Stimulated activated CD8-positive, alpha-beta memory T cell treated with anti-CD3 and anti-CD28 coated beads, Interleukin-12 subunit alpha, Interleukin-12 subunit beta, amount 100 ng/mL, for 24 hours (primary cell): ENCODE measurements around the gene ZCCHC7.
"Not testable (repeated sequence)": the region's sequence is repeated elsewhere in the genome, so short reads cannot be mapped to it uniquely, and the experiment has no call there.

Experiments
- DNase-seq: peaks from one replicate; pipeline ENCODE4 v3.0.0-alpha.2; 2020; ENCODE audit errors: extremely low read depth

Gene ZCCHC7

DNA sequence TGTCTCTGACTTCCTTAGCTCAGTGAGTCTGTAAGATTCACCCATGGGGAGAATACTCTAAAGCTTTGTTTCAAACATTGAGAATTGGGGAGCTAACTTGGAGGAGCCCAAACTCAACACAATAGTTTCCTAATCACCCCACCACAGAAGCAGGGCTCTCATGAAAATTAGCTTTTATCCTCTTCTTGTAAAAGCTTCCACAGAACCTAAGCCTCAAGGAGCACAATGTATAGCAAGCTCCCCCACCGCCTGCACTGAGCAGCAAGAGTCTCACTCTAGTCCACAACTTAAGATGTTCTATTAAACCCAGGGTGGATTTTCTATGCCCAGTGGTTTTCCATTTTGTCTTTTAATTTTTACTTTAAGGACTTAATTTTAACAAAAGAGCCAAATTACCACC lies 253.2 kb downstream of the ZCCHC7 start:
- no peak for DNase-seq

DNA sequence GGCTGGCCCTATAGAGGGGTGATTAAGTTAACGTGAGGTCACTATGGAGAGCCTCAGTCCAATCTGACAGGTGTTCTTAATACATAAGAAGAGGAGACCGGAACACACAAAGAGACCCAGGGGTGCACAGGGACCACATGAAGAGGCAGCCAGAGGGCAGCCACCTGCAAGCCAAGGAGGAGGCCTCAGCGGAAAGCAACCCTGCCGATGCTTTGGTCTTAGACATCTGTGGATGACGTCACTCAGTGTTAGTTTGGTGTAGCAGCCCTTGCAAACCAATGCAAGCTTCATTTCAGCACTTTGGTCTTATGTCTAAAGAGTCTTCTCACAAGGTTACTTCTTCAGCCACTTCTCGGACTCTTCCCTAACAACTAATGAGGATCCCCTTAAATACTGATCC lies 254.5 kb downstream of the ZCCHC7 start:
- no peak for DNase-seq

DNA sequence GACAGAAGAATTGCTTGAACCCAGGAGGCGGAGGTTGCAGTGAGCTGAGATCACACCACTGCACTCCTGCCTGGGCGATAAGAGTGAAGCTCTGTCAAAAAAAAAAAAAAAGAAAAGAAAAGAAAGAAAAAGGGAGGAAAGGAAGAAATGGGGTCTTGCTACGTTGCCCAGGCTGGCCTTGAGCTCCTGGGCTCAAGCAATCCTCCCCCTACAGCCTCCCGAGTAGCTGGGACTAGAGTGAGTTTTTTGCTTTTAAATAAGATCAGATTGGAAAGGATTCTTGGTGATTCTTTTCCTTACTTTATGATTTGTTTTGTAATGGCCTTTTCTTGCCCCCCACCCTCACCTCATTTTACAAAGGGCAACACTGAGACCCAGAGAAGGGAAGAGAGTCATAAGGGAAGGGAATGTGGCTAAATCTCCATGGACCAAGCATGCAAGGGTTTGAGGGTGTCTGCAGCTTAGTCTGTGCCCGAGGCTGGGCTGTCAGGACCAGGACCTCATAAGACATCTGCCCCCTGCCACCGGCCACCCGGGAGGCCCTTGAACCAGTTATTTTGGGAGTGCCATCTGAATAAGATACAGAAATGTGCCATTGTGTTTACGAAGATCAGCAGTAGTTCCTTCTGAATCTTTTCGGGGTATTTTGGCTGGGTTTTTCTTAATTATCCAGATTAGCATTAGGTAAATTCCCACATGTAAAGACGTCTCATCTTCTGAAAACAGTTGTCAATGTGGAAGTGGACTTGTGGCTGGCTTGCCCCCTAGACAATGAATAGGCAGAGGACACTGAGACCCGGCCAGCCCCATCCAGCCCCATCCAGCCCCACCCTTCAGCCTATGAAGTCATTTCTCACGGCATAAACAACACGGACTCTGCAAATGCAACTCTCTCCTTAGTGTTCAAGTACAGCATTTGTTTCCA lies 257.6 kb downstream of the ZCCHC7 start:
- DNase-seq = no peak

DNA sequence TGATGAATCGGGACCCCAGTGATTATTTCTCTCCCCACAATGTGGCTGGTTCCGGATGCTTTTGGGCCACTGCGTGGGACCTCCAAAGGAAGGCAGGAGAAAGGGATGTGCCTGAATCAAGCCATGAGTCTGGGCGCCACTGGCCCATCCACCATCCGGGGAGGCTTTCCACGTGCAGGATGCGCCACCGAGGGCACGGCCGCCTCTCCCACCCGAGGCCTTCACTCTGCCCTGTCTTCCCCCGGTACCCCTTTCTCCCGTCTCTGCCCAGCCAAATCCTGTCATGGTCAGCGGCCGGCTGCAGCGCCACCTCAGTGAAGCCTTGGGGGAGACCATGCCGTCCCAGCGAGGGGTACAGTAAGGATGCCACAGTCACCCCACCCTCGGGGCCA lies 258.2 kb downstream of the ZCCHC7 start:
- no peak for DNase-seq

DNA sequence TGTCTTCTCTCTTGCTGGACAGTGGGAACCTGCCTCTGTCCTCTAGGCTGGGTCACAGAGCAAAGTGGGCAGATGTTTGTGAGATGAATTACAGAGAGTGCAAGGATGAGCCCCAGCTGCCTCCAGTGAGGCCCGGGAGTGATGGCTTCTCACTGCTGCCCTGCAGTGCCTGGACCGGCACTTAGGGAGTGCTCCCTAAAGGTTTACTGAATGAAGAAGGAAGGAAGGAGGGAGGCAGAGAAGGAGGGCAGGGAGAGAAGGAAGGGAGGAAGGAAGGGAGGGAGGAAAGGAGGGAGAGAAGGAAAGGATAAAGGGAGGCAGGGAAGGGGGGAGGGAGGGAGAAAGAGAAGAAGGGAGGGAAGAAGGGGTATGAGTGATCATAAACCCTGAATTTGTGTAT lies 259.5 kb downstream of the ZCCHC7 start:
- no peak for DNase-seq

DNA sequence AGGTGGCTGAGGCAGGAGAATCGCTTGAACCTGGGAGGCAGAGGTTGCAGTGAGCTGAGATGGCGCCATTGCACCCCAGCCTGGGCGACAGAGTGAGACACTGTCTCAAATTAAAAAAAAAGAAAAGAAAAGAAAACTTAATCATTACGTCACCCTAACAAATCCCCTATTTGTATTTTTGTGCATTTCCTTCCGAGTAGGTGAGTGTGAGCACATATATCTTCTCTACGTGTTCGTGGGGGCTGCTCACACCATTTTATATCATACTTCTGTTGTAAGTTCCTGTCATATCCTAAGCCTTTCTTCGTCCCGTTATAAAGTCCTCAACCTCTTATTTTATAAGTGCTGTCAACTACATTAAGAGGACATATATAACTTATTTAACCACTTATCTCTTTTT lies 260.2 kb downstream of the ZCCHC7 start:
- DNase-seq = no peak

DNA sequence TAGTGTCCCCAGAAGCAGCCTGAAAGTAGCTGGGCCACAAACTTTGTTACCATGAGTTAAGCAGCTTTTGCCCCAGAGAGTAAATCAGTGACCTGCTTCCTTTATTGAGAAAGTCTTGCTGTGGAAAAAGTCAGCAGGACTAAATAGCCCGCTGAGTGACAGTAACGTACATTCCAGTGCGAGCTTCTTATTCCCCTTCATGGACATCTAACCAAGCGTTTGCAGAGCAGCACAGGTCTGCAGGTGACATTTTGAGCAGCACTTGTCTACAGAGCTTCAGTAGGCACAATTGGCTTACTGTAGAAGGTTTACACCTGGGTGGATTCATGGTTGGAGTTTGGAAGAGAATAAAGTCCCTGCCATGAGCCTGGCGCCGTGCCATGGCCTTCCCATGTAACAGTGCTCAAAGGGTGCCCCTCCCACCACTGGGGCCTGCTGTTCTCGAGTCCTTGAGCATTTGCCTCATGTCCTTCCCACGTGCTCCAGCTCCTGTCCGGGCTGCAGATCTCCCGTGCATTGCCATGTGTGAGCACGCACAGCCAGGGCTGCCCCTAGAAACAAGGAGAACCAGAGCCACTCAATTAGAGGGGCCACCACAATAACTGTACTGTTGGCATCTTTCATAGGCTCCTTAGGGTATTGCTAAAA lies 260.8 kb downstream of the ZCCHC7 start:
- DNase-seq = no peak

DNA sequence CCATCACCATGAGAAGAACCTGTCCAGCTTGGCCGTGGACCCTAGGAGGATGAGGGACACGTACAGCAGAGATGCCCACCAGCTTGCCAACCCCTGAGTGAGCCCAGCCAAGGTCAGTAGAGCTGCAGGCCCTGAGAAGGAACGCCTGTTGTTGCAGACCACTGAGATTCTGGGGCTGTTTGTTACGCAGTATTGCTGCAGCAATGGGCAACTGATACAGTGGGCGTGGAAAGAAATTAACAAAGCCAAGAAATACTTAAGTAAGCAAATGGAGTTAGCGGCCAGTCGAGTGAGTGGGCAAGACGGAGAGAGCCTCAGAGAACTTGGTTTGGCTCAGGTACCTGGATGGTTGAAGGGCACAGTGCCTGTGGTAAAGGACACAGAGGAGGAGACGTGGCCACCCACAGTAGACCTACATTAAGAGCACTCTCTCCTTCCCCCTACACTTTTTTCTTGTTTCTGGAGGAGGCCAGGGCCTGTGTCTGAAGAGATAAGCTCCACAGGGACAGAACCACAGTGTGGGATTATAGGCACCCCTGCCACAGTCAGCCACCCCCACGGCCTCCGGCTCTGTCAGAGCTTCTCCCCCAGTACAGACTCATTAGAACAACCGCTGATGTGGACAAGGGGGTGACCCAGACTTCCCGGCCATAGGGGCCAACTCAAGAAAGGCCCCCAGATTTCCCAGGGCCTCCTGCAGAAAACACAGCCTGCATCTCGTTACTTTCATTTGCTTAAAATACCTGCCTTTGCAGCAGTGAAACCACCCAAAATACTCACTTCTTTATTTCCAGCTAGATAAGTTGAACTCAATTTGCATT lies 262.0 kb downstream of the ZCCHC7 start:
- DNase-seq = no peak

DNA sequence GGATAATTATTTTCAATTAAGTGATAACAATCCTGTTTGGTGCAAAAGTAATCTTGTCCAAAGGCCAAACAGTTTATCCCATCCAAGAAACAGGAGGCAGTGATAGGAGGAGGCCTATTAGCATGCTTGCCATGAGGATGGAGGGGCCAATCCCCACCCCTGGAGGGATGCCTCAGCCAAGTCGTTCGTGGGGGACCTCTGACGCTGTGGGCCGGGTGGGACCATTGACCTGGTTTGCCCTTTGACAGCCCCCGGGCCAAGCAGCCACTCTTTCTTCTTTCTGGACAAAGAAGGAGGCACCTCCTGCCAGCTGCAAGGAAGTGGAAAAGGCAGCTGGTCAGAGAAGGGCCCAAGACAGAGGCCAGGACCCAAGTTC lies 262.6 kb downstream of the ZCCHC7 start:
- DNase-seq = no peak

DNA sequence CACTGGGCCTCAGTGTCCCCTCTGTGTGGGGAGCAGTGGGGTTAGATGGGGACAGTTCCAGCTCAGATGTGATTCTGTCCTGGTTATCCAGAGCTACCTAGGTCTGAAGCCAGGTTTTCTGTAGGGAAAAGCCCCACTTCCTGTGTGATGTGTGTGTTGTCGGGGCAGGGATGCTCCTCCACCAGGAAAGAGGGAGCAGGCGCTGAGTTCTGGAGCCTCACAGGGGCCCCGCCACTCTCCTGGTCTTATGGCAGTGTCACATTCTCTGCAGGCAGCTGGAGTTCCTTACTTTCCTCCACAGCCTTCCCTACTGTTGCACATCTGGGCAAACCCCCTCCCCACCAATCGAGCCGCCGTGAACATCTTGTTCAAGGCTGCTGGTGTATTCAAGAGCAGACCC lies 263.0 kb downstream of the ZCCHC7 start:
- no peak for DNase-seq

DNA sequence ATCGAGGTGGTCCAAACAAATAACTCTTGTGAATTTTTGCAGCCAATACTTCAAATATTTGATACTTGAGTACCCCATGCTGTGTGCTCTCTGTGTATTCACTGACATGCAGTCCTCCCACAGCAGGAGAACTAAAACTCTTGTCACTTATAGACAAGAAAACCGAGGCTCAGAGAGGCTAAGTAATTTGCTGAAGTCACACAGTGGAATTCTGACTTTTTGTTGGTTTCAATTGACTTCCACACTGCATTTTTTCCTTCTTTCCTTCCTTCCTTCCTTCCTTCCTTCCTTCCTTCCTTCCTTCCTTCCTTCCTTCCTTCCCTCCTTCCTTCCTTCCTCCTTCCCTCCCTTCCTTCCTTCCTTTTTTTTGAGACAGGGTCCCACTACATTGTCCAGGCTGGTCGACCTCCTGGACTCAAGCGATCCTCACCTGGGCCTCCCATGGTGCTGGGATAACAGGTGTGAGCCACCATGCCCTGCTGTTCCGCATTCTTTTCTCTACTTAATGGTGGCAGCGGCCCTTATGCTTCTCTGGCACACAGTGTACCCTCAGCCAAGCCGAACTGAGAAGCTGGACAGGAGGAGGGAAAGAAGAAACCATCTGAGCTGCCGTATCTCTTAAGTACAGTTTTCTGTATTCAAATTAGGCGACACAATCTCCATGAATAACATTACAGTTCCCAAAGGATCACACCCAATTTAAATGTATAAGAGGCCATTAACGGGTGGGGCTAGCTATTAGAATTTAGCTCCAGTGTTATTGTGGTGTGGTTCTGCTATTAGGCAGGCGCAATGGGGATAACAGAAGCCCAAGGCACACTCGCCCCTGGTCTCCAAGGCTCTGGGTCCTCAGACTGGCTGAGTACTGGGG lies 263.7 kb downstream of the ZCCHC7 start:
- no peak for DNase-seq

DNA sequence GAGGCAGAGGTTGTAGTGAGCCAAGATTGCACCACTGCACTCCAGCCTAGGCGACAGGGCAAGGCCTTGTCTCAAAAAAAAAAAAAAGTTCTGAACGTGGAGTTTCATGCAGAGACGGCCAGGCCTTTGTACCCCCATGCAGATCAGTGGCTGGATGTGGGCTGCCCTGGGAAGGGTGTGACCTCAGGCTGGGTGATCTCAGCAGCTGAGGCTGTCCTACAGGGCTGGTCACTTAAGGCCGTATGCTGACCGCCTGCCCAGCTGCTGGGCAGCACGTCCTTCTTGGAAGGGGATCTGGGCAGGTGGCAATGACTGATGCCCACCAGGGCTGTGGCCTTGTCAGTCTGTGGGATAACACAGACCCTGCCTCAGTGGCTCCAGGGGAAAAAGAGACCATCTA lies 264.9 kb downstream of the ZCCHC7 start:
- no peak for DNase-seq

DNA sequence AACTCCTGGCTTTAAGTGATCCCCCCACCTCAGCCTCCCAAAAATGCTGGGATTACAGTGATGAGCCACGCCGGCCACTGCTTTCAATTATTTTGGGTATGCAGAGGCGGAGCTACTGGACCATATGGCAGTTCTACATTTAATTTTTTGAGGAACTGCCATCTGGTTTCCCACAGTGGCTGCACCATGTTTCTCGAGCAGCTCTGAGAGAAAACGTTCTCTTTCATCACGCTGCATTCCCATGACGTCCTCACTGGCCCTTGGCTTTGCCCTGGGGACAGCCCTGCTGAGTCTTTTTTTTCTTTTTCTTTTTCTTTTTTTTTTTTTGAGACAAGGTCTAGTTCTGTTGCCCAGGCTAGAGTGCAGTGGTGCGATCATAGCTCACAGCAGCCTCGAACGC lies 266.6 kb downstream of the ZCCHC7 start:
- no peak for DNase-seq

DNA sequence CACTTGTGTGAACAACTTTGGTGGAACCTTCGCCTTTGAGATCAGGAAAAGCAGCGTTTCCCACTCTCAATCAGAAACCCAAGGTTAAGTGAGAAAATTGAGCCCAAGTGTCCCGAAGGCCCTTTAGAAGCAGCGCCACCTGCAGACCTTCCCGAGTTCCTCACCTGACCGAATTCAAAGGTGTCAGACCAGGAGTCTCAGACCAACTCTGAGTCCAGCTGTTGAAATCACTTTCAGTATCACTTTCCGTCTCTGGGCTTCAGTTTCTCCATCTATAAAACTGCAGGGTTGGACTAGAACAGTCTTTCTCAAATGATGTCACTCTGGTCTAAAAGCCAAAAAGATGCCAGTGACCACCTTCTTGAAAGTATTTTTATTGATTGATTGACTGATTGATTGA lies 270.4 kb downstream of the ZCCHC7 start:
- DNase-seq = no peak

DNA sequence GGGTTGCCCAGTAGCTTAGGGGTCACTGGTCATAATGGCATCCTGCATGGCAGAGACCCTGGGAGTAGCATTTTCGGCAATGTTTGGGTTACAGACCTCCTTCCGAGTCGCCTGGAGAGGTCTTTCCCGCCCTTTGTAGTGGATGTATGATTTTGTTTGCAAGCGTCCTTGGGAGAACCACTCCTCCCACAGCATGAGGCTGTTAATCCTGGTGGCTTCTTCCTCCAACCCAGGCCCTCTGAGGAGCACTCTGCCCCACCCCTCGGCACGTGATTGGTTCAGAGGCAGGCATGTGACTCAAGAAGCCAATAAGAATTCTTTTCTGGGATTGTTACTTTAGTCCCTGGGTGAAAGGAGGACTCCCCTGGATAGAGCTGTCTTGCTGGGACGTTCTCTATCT lies 271.9 kb downstream of the ZCCHC7 start:
- DNase-seq = no peak

DNA sequence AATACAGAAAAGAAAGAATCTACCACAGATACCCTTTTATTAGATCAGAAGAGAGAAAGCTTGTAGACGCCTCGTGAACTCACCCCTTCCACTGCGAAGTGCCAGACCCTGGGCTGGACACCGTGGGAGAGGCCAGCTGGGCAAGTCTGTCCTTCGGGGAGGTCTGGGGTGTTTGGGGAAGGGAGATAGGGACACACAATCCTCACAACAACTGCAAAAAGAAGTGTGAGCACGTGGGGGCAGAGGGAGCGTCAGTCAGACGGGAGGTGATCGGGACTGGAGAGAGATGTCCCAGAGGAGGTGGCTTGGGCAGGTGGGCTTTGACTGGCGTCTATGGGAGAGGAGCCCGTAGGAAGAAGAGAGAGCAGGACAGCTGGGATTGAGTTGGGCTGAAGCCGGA lies 274.9 kb downstream of the ZCCHC7 start:
- no peak for DNase-seq

DNA sequence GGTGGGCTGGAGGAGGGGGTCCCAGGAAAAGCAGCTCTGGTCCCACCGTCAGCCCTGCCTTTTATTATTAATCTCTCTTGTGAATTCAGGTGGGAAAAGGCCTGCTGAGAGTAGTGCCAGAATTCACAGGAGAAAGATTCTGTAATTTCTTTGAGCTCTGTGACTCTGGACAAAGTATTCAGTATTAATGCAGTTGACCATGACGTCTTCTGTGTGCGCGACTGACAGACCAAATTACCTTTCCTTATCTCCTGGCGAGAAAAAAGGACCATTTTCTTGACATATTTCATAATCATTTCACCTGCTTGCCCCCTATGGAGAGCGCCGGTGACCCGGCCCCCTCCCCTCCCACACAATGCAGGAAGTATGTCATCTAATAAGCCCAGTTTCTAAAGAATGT lies 275.3 kb downstream of the ZCCHC7 start:
- DNase-seq = no peak

DNA sequence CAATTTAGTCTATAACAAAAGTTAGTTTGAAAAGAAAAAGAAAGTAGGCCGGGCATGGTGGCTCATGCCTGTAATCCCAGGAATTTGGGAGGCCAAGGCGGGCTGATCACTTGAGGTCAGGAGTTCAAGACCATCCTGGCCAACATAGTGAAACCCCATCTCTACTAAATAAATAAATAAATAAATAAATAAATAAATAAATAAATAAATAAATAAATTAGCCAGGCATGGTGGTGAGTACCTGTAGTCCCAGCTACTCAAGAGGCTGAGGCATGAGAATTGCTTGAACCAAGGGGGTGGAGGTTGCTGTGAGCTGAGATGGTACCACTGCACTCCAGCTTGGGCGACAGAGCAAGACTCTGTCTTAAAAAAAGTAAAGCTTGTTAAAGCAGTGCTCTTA lies 277.6 kb downstream of the ZCCHC7 start:
- not testable (repeated sequence) for DNase-seq

DNA sequence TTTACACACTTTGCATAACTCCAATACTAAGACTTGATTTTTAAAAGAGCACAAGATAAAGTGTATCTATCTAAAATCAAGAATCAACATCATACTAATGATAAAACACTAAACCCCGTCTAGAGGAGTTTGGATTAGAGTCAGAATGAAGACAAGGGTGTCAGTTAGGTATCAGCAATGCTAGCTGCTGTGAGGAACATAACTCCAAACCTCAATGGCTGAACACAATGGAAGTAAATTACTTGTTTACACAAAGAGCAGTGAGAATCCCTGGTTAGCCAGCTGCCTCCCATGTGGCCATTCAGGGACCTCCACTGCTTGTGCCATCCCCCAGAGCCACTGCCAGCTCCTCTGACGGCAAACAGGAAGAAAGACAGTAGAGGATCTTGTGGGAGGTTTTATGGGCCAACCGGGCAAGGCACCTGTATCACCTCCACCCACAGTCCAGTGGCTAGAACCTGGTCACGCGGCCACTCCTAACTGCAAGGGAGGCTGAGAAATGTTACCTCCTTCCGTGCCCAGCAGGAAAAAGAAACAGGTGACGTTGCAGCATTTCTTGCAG lies 278.2 kb downstream of the ZCCHC7 start:
- DNase-seq = no peak

DNA sequence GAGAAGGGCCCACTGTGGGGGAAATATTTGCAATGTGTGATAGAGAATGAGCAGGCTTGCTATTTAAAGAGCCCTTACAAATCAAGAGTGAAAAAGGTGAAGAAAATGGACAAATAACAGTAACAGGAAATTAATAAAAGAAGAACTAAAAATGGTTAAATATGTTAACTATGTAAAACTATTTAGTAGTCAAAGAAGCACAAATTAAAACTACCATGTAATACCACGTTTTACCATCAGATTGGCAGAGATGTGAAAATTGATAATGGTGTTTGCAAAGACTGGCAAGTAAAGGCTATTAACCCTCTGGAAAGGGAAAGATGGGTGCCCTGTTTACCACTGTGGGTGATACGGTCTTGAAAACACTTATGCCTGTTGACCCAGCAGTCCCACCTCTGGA lies 279.0 kb downstream of the ZCCHC7 start:
- DNase-seq = no peak

DNA sequence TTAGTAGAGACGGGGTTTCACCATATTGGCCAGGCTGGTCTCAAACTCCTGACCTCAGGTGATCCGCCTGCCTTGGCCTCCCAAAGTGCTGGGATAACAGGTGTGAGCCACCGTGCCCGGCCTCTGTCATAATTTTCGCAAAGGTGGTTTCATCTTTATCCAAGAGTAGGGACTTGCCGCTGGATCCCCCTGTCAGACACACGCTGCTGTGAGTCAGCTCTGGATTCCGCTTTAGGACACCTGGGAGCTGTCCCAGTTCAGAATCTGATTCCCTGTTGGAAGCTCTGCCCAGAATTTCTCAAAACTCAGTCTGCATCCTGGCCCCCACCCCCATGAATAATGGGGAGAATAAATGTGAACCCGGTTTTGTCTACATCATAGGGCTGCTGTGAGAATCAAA lies 284.2 kb downstream of the ZCCHC7 start:
- no peak for DNase-seq
